ENCODE results near the gene LDLRAD3.
A peak's percentile ranks its signal among the peaks of the same experiment; 100 is the strongest.

Gene LDLRAD3

GRCh38 chr11:35943309-35943708 lies 553 bp upstream of the LDLRAD3 start:
- Histone ChIP-seq H3K27me3 (replicated peaks in 2 of 5; ENCODE audit: control insufficient read depth in 4 of 5, insufficient read depth in 5 of 5, low read length in 4 of 5) (peaks cover 0 to 38% (median 20%) of the 10 kb centered on the region in 5 experiments), H3K9me3 (ENCODE audit: control extremely low read depth in 1 of 5, control insufficient read depth in 4 of 5, insufficient read depth in 2 of 5, low read depth in 1 of 5, low read length in 4 of 5) (no peaks in the 10 kb centered on the region), H3K36me3 (ENCODE audit: control insufficient read depth in 4 of 4, insufficient read depth in 4 of 4, low read length in 3 of 4) (no peaks in the 10 kb centered on the region), H3K4me1 (ENCODE audit: control extremely low read depth in 1 of 4, control insufficient read depth in 4 of 4, insufficient read depth in 4 of 4, low read length in 3 of 4) (peaks cover 3 to 17% (median 15%) of the 10 kb centered on the region in 4 experiments), H3K4me3 (ENCODE audit: control insufficient read depth in 1 of 7, extremely low read depth in 1 of 7, insufficient read depth in 4 of 7, low read depth in 2 of 7, low read length in 6 of 7) (peak overlapping the region in 6 of 7 experiments; percentile 39 to 76 (median 60)), H3K27ac (ENCODE audit: insufficient read depth in 1 of 2, low read depth in 1 of 2, low read length in 2 of 2, poor library complexity in 1 of 2, severe bottlenecking in 2 of 2) (no peak overlapping the region)
- DNase-seq: peak in 2 of 3 donors; percentile 24 to 48
- ChIA-PET CTCF (interaction anchor here (0.7 kb wide), 1 partner anchor 15 kb away, joined by 3 read pairs; no protein-coding TSS in a partner anchor), POLR2A (interaction anchor here (0.7 kb wide), 1 partner anchor 67 kb away, joined by 3 read pairs; no protein-coding TSS in a partner anchor)
- WGBS (ENCODE audit: insufficient coverage): 18% methylated on average over 8 of the region's 9 CpGs

- WGBS (ENCODE audit: insufficient coverage): 62% methylated on average over 30 of the region's 32 CpGs
- ChIA-PET CTCF (no interaction called here), POLR2A (no interaction called here)
- peaks cover 0 to 45% (median 20%) of the 10 kb centered on the region in 5 experiments for H3K27me3 ChIP-seq (replicated peaks in 2 of 5; ENCODE audit: control insufficient read depth in 4 of 5, insufficient read depth in 5 of 5, low read length in 4 of 5)
- no peaks in the 10 kb centered on the region for H3K36me3 ChIP-seq (ENCODE audit: control insufficient read depth in 4 of 4, insufficient read depth in 4 of 4, low read length in 3 of 4)
- H3K4me3 ChIP-seq (ENCODE audit: control insufficient read depth in 1 of 7, extremely low read depth in 1 of 7, insufficient read depth in 4 of 7, low read depth in 2 of 7, low read length in 6 of 7): peak overlapping the region; percentile 6 to 76 (median 64)
- H3K27ac ChIP-seq (ENCODE audit: insufficient read depth in 1 of 2, low read depth in 1 of 2, low read length in 2 of 2, poor library complexity in 1 of 2, severe bottlenecking in 2 of 2): no peak overlapping the region
- H3K9me3 ChIP-seq (ENCODE audit: control extremely low read depth in 1 of 5, control insufficient read depth in 4 of 5, insufficient read depth in 2 of 5, low read depth in 1 of 5, low read length in 4 of 5): no peaks in the 10 kb centered on the region
- no peak for DNase-seq
- peaks cover 3 to 17% (median 15%) of the 10 kb centered on the region in 4 experiments for H3K4me1 ChIP-seq (ENCODE audit: control extremely low read depth in 1 of 4, control insufficient read depth in 4 of 4, insufficient read depth in 4 of 4, low read length in 3 of 4)
Observed at GRCh38 chr11:35944503-35945136, 758 bp downstream of the LDLRAD3 start.

- H3K27me3 ChIP-seq (replicated peaks in 2 of 5; ENCODE audit: control insufficient read depth in 4 of 5, insufficient read depth in 5 of 5, low read length in 4 of 5): peaks cover 0 to 45% (median 20%) of the 10 kb centered on the region in 5 experiments
- no peaks in the 10 kb centered on the region for H3K36me3 ChIP-seq (ENCODE audit: control insufficient read depth in 4 of 4, insufficient read depth in 4 of 4, low read length in 3 of 4)
- POLR2A ChIA-PET: no interaction called here
- WGBS (ENCODE audit: insufficient coverage): 83% methylated on average over 2 of the region's 2 CpGs
- no peaks in the 10 kb centered on the region for H3K9me3 ChIP-seq (ENCODE audit: control extremely low read depth in 1 of 5, control insufficient read depth in 4 of 5, insufficient read depth in 2 of 5, low read depth in 1 of 5, low read length in 4 of 5)
- no peak for DNase-seq
- no peak overlapping the region for H3K27ac ChIP-seq (ENCODE audit: insufficient read depth in 1 of 2, low read depth in 1 of 2, low read length in 2 of 2, poor library complexity in 1 of 2, severe bottlenecking in 2 of 2)
- peaks cover 3 to 17% (median 15%) of the 10 kb centered on the region in 4 experiments for H3K4me1 ChIP-seq (ENCODE audit: control extremely low read depth in 1 of 4, control insufficient read depth in 4 of 4, insufficient read depth in 4 of 4, low read length in 3 of 4)
- H3K4me3 ChIP-seq (ENCODE audit: control insufficient read depth in 1 of 7, extremely low read depth in 1 of 7, insufficient read depth in 4 of 7, low read depth in 2 of 7, low read length in 6 of 7): no peak overlapping the region
- CTCF ChIA-PET: no interaction called here
Observed at GRCh38 chr11:35945137-35945518, 1.3 kb downstream of the LDLRAD3 start.

- POLR2A ChIA-PET: no interaction called here
- H3K27me3 ChIP-seq (replicated peaks in 2 of 5; ENCODE audit: control insufficient read depth in 4 of 5, insufficient read depth in 5 of 5, low read length in 4 of 5): peaks cover 0 to 37% (median 14%) of the 10 kb centered on the region in 5 experiments
- no peaks in the 10 kb centered on the region for H3K9me3 ChIP-seq (ENCODE audit: control extremely low read depth in 1 of 5, control insufficient read depth in 4 of 5, insufficient read depth in 2 of 5, low read depth in 1 of 5, low read length in 4 of 5)
- H3K4me1 ChIP-seq (ENCODE audit: control extremely low read depth in 1 of 4, control insufficient read depth in 4 of 4, insufficient read depth in 4 of 4, low read length in 3 of 4): peaks cover 3 to 17% (median 15%) of the 10 kb centered on the region in 4 experiments
- no peak overlapping the region for H3K4me3 ChIP-seq (ENCODE audit: control insufficient read depth in 1 of 7, extremely low read depth in 1 of 7, insufficient read depth in 4 of 7, low read depth in 2 of 7, low read length in 6 of 7)
- CTCF ChIA-PET: no interaction called here
- WGBS (ENCODE audit: insufficient coverage): 100% methylated on average over 1 of the region's 3 CpGs
- no peak overlapping the region for H3K27ac ChIP-seq (ENCODE audit: insufficient read depth in 1 of 2, low read depth in 1 of 2, low read length in 2 of 2, poor library complexity in 1 of 2, severe bottlenecking in 2 of 2)
- DNase-seq: no peak
- no peaks in the 10 kb centered on the region for H3K36me3 ChIP-seq (ENCODE audit: control insufficient read depth in 4 of 4, insufficient read depth in 4 of 4, low read length in 3 of 4)
Observed at GRCh38 chr11:35946766-35947165, 2.9 kb downstream of the LDLRAD3 start.

GRCh38 chr11:35947437-35947836 lies 3.6 kb downstream of the LDLRAD3 start:
- Histone ChIP-seq H3K27ac (ENCODE audit: insufficient read depth in 1 of 2, low read depth in 1 of 2, low read length in 2 of 2, poor library complexity in 1 of 2, severe bottlenecking in 2 of 2) (no peak overlapping the region), H3K4me1 (ENCODE audit: control extremely low read depth in 1 of 4, control insufficient read depth in 4 of 4, insufficient read depth in 4 of 4, low read length in 3 of 4) (peaks cover 3 to 17% (median 15%) of the 10 kb centered on the region in 4 experiments), H3K4me3 (ENCODE audit: control insufficient read depth in 1 of 7, extremely low read depth in 1 of 7, insufficient read depth in 4 of 7, low read depth in 2 of 7, low read length in 6 of 7) (no peak overlapping the region), H3K9me3 (ENCODE audit: control extremely low read depth in 1 of 5, control insufficient read depth in 4 of 5, insufficient read depth in 2 of 5, low read depth in 1 of 5, low read length in 4 of 5) (no peaks in the 10 kb centered on the region), H3K36me3 (ENCODE audit: control insufficient read depth in 4 of 4, insufficient read depth in 4 of 4, low read length in 3 of 4) (no peaks in the 10 kb centered on the region), H3K27me3 (replicated peaks in 2 of 5; ENCODE audit: control insufficient read depth in 4 of 5, insufficient read depth in 5 of 5, low read length in 4 of 5) (peaks cover 0 to 34% (median 12%) of the 10 kb centered on the region in 5 experiments)
- 100% methylated on average over 4 of the region's 4 CpGs for WGBS (ENCODE audit: insufficient coverage)
- no peak for DNase-seq
- POLR2A ChIA-PET: no interaction called here
- CTCF ChIA-PET: interaction anchor here (1.5 kb wide), 1 partner anchor 122 kb away, joined by 3 read pairs; no protein-coding TSS in a partner anchor

- WGBS (ENCODE audit: insufficient coverage): 100% methylated on average over 1 of the region's 3 CpGs
- peaks cover 0 to 7% (median 5%) of the 10 kb centered on the region in 4 experiments for H3K4me1 ChIP-seq (ENCODE audit: control extremely low read depth in 1 of 4, control insufficient read depth in 4 of 4, insufficient read depth in 4 of 4, low read length in 3 of 4)
- H3K27ac ChIP-seq (ENCODE audit: insufficient read depth in 1 of 2, low read depth in 1 of 2, low read length in 2 of 2, poor library complexity in 1 of 2, severe bottlenecking in 2 of 2): no peak overlapping the region
- no peak for DNase-seq
- no peak overlapping the region for H3K4me3 ChIP-seq (ENCODE audit: control insufficient read depth in 1 of 7, extremely low read depth in 1 of 7, insufficient read depth in 4 of 7, low read depth in 2 of 7, low read length in 6 of 7)
- ChIA-PET POLR2A (no interaction called here), CTCF (no interaction called here)
- H3K27me3 ChIP-seq (replicated peaks in 2 of 5; ENCODE audit: control insufficient read depth in 4 of 5, insufficient read depth in 5 of 5, low read length in 4 of 5): peaks cover 0 to 23% (median 7%) of the 10 kb centered on the region in 5 experiments
- no peaks in the 10 kb centered on the region for H3K36me3 ChIP-seq (ENCODE audit: control insufficient read depth in 4 of 4, insufficient read depth in 4 of 4, low read length in 3 of 4)
- no peaks in the 10 kb centered on the region for H3K9me3 ChIP-seq (ENCODE audit: control extremely low read depth in 1 of 5, control insufficient read depth in 4 of 5, insufficient read depth in 2 of 5, low read depth in 1 of 5, low read length in 4 of 5)
Observed at GRCh38 chr11:35949242-35949641, 5.4 kb downstream of the LDLRAD3 start.

GRCh38 chr11:35950082-35950481 lies 6.2 kb downstream of the LDLRAD3 start:
- Histone ChIP-seq H3K4me3 (ENCODE audit: control insufficient read depth in 1 of 7, extremely low read depth in 1 of 7, insufficient read depth in 4 of 7, low read depth in 2 of 7, low read length in 6 of 7) (no peak overlapping the region), H3K27me3 (replicated peaks in 2 of 5; ENCODE audit: control insufficient read depth in 4 of 5, insufficient read depth in 5 of 5, low read length in 4 of 5) (peaks cover 0 to 14% (median 2%) of the 10 kb centered on the region in 5 experiments), H3K36me3 (ENCODE audit: control insufficient read depth in 4 of 4, insufficient read depth in 4 of 4, low read length in 3 of 4) (no peaks in the 10 kb centered on the region), H3K4me1 (ENCODE audit: control extremely low read depth in 1 of 4, control insufficient read depth in 4 of 4, insufficient read depth in 4 of 4, low read length in 3 of 4) (no peaks in the 10 kb centered on the region), H3K9me3 (ENCODE audit: control extremely low read depth in 1 of 5, control insufficient read depth in 4 of 5, insufficient read depth in 2 of 5, low read depth in 1 of 5, low read length in 4 of 5) (no peaks in the 10 kb centered on the region), H3K27ac (ENCODE audit: insufficient read depth in 1 of 2, low read depth in 1 of 2, low read length in 2 of 2, poor library complexity in 1 of 2, severe bottlenecking in 2 of 2) (no peak overlapping the region)
- ChIA-PET POLR2A (no interaction called here), CTCF (no interaction called here)
- whole genome bisulfite sequencing (ENCODE audit: insufficient coverage): 97% methylated on average over 3 of the region's 5 CpGs
- DNase-seq: no peak

All from common myeloid progenitor, CD34-positive (primary cell).